ENCODE results near the gene CACNA1G. TPM values are rescaled to one million over a fixed set of nuclear protein-coding genes. Genes with fewer than 3 reads are reported as not detected.

The CACNA1G gene
- polyA plus RNA-seq, 4 donors = 0.03 to 1.7 TPM; not detected in 2

- DNase-seq = no peak
- Histone ChIP-seq H3K4me3 (ENCODE audit: low read depth in 1 of 3, low read length in 3 of 3) (no peak overlapping the region), H3K4me1 (ENCODE audit: control insufficient read depth in 3 of 3, insufficient read depth in 2 of 3, low read depth in 1 of 3, low read length in 2 of 3) (peaks cover 0 to 1% (median 0%) of the 10 kb centered on the region in 3 donors), H3K9me3 (ENCODE audit: control insufficient read depth in 2 of 2, insufficient read depth in 1 of 2, low read depth in 1 of 2, low read length in 1 of 2) (no peaks in the 10 kb centered on the region), H3K36me3 (ENCODE audit: control insufficient read depth in 3 of 3, insufficient read depth in 2 of 3, low read depth in 1 of 3, low read length in 3 of 3) (peaks cover 0 to 2% (median 0%) of the 10 kb centered on the region in 3 donors), H3K27me3 (ENCODE audit: control insufficient read depth in 3 of 3, insufficient read depth in 3 of 3, low read length in 3 of 3) (peaks cover 0 to 26% (median 4%) of the 10 kb centered on the region in 3 donors), H3K27ac (ENCODE audit: low read depth in 1 of 3, low read length in 2 of 3) (no peak overlapping the region)
- no peak for FAIRE-seq
- WGBS, 3 donors = 74 to 80% (median 79%) methylated on average over 7 of the region's 7 CpGs
These were observed 10.0 kb downstream of the CACNA1G start for GRCh38 chr17:50570528-50570927.

- Histone ChIP-seq H3K4me3 (ENCODE audit: low read depth in 1 of 3, low read length in 3 of 3) (no peak overlapping the region), H3K27me3 (ENCODE audit: control insufficient read depth in 3 of 3, insufficient read depth in 3 of 3, low read length in 3 of 3) (peaks cover 0 to 15% (median under 1%) of the 10 kb centered on the region in 3 donors), H3K4me1 (ENCODE audit: control insufficient read depth in 3 of 3, insufficient read depth in 2 of 3, low read depth in 1 of 3, low read length in 2 of 3) (no peaks in the 10 kb centered on the region), H3K36me3 (ENCODE audit: control insufficient read depth in 3 of 3, insufficient read depth in 2 of 3, low read depth in 1 of 3, low read length in 3 of 3) (peaks cover 0 to 4% (median 0%) of the 10 kb centered on the region in 3 donors), H3K9me3 (ENCODE audit: control insufficient read depth in 2 of 2, insufficient read depth in 1 of 2, low read depth in 1 of 2, low read length in 1 of 2) (no peaks in the 10 kb centered on the region), H3K27ac (ENCODE audit: low read depth in 1 of 3, low read length in 2 of 3) (no peak overlapping the region)
- WGBS, 3 donors = 79 to 87% (median 79%) methylated on average over 19 of the region's 19 CpGs
- DNase-seq (no peak), FAIRE-seq (no peak)
These were observed 11.2 kb downstream of the CACNA1G start for GRCh38 chr17:50571681-50572080.

GRCh38 chr17:50572541-50572940, 12.0 kb downstream of the CACNA1G start:
- Histone ChIP-seq H3K27me3 (ENCODE audit: control insufficient read depth in 3 of 3, insufficient read depth in 3 of 3, low read length in 3 of 3) (peaks cover 0 to 8% (median 0%) of the 10 kb centered on the region in 3 donors), H3K9me3 (ENCODE audit: control insufficient read depth in 2 of 2, insufficient read depth in 1 of 2, low read depth in 1 of 2, low read length in 1 of 2) (no peaks in the 10 kb centered on the region), H3K36me3 (ENCODE audit: control insufficient read depth in 3 of 3, insufficient read depth in 2 of 3, low read depth in 1 of 3, low read length in 3 of 3) (peaks cover 0 to 4% (median 0%) of the 10 kb centered on the region in 3 donors), H3K27ac (ENCODE audit: low read depth in 1 of 3, low read length in 2 of 3) (no peak overlapping the region), H3K4me1 (ENCODE audit: control insufficient read depth in 3 of 3, insufficient read depth in 2 of 3, low read depth in 1 of 3, low read length in 2 of 3) (no peaks in the 10 kb centered on the region), H3K4me3 (ENCODE audit: low read depth in 1 of 3, low read length in 3 of 3) (no peak overlapping the region)
- DNase-seq = no peak
- FAIRE-seq = no peak
- WGBS, 3 donors = 92 to 94% (median 93%) methylated on average over 20 of the region's 20 CpGs

- no peak for DNase-seq
- WGBS, 3 donors = 85 to 88% (median 87%) methylated on average over 12 of the region's 12 CpGs
- H3K27me3 ChIP-seq (ENCODE audit: control insufficient read depth in 3 of 3, insufficient read depth in 3 of 3, low read length in 3 of 3) = peaks cover 0 to 5% (median 2%) of the 10 kb centered on the region in 3 donors
- no peak for FAIRE-seq
- H3K27ac ChIP-seq (ENCODE audit: low read depth in 1 of 3, low read length in 2 of 3) = no peak overlapping the region
- no peaks in the 10 kb centered on the region for H3K9me3 ChIP-seq (ENCODE audit: control insufficient read depth in 2 of 2, insufficient read depth in 1 of 2, low read depth in 1 of 2, low read length in 1 of 2)
- no peak overlapping the region for H3K4me3 ChIP-seq (ENCODE audit: low read depth in 1 of 3, low read length in 3 of 3)
- H3K36me3 ChIP-seq (ENCODE audit: control insufficient read depth in 3 of 3, insufficient read depth in 2 of 3, low read depth in 1 of 3, low read length in 3 of 3) = peaks cover 0 to 4% (median 0%) of the 10 kb centered on the region in 3 donors
- no peaks in the 10 kb centered on the region for H3K4me1 ChIP-seq (ENCODE audit: control insufficient read depth in 3 of 3, insufficient read depth in 2 of 3, low read depth in 1 of 3, low read length in 2 of 3)
These were observed 13.5 kb downstream of the CACNA1G start for GRCh38 chr17:50573866-50574611.

GRCh38 chr17:50575581-50576210, 15.2 kb downstream of the CACNA1G start:
- Histone ChIP-seq H3K36me3 (ENCODE audit: control insufficient read depth in 3 of 3, insufficient read depth in 2 of 3, low read depth in 1 of 3, low read length in 3 of 3) (peaks cover 0 to 4% (median 0%) of the 10 kb centered on the region in 3 donors), H3K4me3 (ENCODE audit: low read depth in 1 of 3, low read length in 3 of 3) (no peak overlapping the region), H3K4me1 (ENCODE audit: control insufficient read depth in 3 of 3, insufficient read depth in 2 of 3, low read depth in 1 of 3, low read length in 2 of 3) (no peaks in the 10 kb centered on the region), H3K9me3 (ENCODE audit: control insufficient read depth in 2 of 2, insufficient read depth in 1 of 2, low read depth in 1 of 2, low read length in 1 of 2) (no peaks in the 10 kb centered on the region), H3K27me3 (ENCODE audit: control insufficient read depth in 3 of 3, insufficient read depth in 3 of 3, low read length in 3 of 3) (peaks cover 0 to 2% (median 0%) of the 10 kb centered on the region in 3 donors), H3K27ac (ENCODE audit: low read depth in 1 of 3, low read length in 2 of 3) (no peak overlapping the region)
- WGBS, 3 donors = 66 to 86% (median 72%) methylated on average over 25 to 33 of the region's 33 CpGs
- FAIRE-seq (no peak), DNase-seq (no peak)

- peaks cover 0 to 4% of the 10 kb centered on the region in 2 donors for H3K9me3 ChIP-seq (ENCODE audit: control insufficient read depth in 2 of 2, insufficient read depth in 1 of 2, low read depth in 1 of 2, low read length in 1 of 2)
- WGBS, 3 donors = 63 to 71% (median 71%) methylated on average over 13 of the region's 13 CpGs
- H3K27me3 ChIP-seq (ENCODE audit: control insufficient read depth in 3 of 3, insufficient read depth in 3 of 3, low read length in 3 of 3) = peaks cover 0 to 2% (median 0%) of the 10 kb centered on the region in 3 donors
- DNase-seq = no peak
- H3K4me3 ChIP-seq (ENCODE audit: low read depth in 1 of 3, low read length in 3 of 3) = no peak overlapping the region
- H3K27ac ChIP-seq (ENCODE audit: low read depth in 1 of 3, low read length in 2 of 3) = no peak overlapping the region
- no peak for FAIRE-seq
- H3K36me3 ChIP-seq (ENCODE audit: control insufficient read depth in 3 of 3, insufficient read depth in 2 of 3, low read depth in 1 of 3, low read length in 3 of 3) = peaks cover 0 to 4% (median 0%) of the 10 kb centered on the region in 3 donors
- no peaks in the 10 kb centered on the region for H3K4me1 ChIP-seq (ENCODE audit: control insufficient read depth in 3 of 3, insufficient read depth in 2 of 3, low read depth in 1 of 3, low read length in 2 of 3)
These were observed 16.3 kb downstream of the CACNA1G start for GRCh38 chr17:50576864-50577263.

- Histone ChIP-seq H3K27me3 (ENCODE audit: control insufficient read depth in 3 of 3, insufficient read depth in 3 of 3, low read length in 3 of 3) (peaks cover 0 to 2% (median 0%) of the 10 kb centered on the region in 3 donors), H3K4me3 (ENCODE audit: low read depth in 1 of 3, low read length in 3 of 3) (no peak overlapping the region), H3K9me3 (ENCODE audit: control insufficient read depth in 2 of 2, insufficient read depth in 1 of 2, low read depth in 1 of 2, low read length in 1 of 2) (peaks cover 0 to 8% of the 10 kb centered on the region in 2 donors), H3K36me3 (ENCODE audit: control insufficient read depth in 3 of 3, insufficient read depth in 2 of 3, low read depth in 1 of 3, low read length in 3 of 3) (peaks cover 0 to 2% (median 0%) of the 10 kb centered on the region in 3 donors), H3K27ac (ENCODE audit: low read depth in 1 of 3, low read length in 2 of 3) (no peak overlapping the region), H3K4me1 (ENCODE audit: control insufficient read depth in 3 of 3, insufficient read depth in 2 of 3, low read depth in 1 of 3, low read length in 2 of 3) (no peaks in the 10 kb centered on the region)
- WGBS, 3 donors = 65 to 85% (median 76%) methylated on average over 13 of the region's 13 CpGs
- no peak for DNase-seq
- no peak for FAIRE-seq
These were observed 17.0 kb downstream of the CACNA1G start for GRCh38 chr17:50577451-50577954.

GRCh38 chr17:50578173-50578572, 17.7 kb downstream of the CACNA1G start:
- no peak for DNase-seq
- H3K4me1 ChIP-seq (ENCODE audit: control insufficient read depth in 3 of 3, insufficient read depth in 2 of 3, low read depth in 1 of 3, low read length in 2 of 3) = no peaks in the 10 kb centered on the region
- WGBS, 3 donors = 79 to 84% (median 80%) methylated on average over 16 of the region's 16 CpGs
- no peak for FAIRE-seq
- peaks cover 0 to 8% of the 10 kb centered on the region in 2 donors for H3K9me3 ChIP-seq (ENCODE audit: control insufficient read depth in 2 of 2, insufficient read depth in 1 of 2, low read depth in 1 of 2, low read length in 1 of 2)
- H3K27me3 ChIP-seq (ENCODE audit: control insufficient read depth in 3 of 3, insufficient read depth in 3 of 3, low read length in 3 of 3) = peaks cover 0 to 2% (median 0%) of the 10 kb centered on the region in 3 donors
- peaks cover 0 to 2% (median 0%) of the 10 kb centered on the region in 3 donors for H3K36me3 ChIP-seq (ENCODE audit: control insufficient read depth in 3 of 3, insufficient read depth in 2 of 3, low read depth in 1 of 3, low read length in 3 of 3)
- no peak overlapping the region for H3K4me3 ChIP-seq (ENCODE audit: low read depth in 1 of 3, low read length in 3 of 3)
- H3K27ac ChIP-seq (ENCODE audit: low read depth in 1 of 3, low read length in 2 of 3) = no peak overlapping the region

Measured in small intestine (tissue), 7 donors.